Stimulated activated CD8-positive, alpha-beta memory T cell treated with anti-CD3 and anti-CD28 coated beads, Interleukin-2, amount 100 ng/mL, for 48 hours (primary cell): ENCODE data around the gene MTNR1A.
"Not testable (repeated sequence)": the region's sequence is repeated elsewhere in the genome, so short reads cannot be mapped to it uniquely, and the experiment has no call there.

Source experiments
- DNase-seq, 2 donors: peaks; one replicate each; pipeline ENCODE4 v3.0.0-alpha.2; 2020; ENCODE audit warnings: low read depth in 2 of 2

The MTNR1A gene

DNA sequence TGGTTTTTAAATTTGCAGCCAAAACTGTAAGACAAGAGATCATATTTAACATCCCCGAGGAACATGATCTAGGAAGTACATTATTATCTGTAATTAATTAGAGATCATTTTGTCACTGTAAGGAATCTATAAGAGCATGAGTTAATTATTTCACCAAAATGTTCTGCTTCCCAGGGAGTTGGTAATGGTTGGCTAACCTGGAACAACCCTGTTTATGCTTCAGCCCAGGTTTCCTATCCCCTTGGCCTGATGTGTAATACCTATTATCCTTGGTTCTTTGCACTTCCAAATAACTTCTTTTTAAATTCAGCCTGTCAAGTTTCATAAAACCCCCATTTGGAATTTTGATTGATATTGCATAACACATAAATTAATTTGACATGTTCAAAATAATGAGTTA is 6.4 kb upstream of the MTNR1A start:
- DNase-seq: no peak

GRCh38 chr4:186560647-186561046 is 5.3 kb upstream of the MTNR1A start:
- no peak for DNase-seq

DNA sequence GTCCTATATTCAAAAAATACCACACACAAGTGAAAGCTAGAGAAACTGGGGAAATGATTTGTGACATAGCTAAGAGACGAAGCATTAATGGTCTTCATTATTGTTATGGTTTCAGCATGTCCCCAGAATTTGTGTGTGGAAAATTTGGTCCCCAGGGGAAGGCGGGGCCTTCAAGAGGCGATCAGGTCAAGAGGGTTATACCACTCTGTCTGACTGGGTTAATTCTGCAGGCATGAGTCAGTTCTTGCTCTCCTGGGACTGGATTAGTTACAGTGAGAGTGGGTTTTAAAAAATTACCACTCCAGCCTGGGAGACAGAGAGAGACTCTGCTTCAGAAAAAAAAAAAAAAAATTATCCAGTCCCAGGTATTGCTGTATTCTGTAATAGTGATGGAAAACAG is 2.1 kb upstream of the MTNR1A start:
- no peak for DNase-seq

- no peak for DNase-seq
Observed at GRCh38 chr4:186557061-186557460, 1.7 kb upstream of the MTNR1A start.

GRCh38 chr4:186554539-186554913 is 841 bp downstream of the MTNR1A start:
- DNase-seq: no peak

DNA sequence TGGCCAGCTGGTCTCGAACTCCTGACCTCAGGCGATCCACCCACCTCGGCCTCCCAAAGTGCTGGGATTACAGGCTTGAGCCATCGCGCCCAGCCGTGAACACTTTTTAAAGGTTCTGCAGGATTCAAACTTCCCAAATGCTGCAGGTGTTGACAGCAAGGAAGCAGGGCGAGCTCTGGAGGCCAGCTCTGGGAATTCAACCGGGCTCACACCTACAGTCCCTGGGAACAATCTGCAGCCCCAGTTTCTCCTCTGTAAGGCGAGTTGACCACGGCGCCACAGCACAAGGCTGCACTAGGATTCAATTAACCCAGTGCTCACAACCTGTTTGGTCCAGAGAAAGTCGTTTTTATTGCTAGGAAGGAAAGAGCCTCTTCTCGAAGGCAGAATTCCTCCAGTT is 1.6 kb downstream of the MTNR1A start:
- no peak for DNase-seq

DNA sequence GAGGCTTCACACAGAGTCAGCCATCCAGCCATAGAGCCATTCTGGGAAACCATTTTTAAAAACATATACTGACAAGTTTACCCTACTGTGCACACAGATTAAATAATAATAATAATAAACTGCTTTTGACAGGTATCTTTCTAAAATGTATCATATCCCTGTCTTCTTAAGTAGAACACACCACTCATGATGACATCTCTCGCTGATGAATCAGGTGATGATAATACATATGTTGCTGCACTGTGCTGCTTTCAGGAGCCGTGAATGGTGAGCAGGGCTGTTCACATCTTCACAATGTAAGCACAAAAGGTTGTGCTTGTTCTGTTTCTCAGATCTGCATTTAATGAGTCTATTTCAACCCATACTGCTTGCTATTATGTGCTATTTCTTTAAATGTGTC is 3.5 kb downstream of the MTNR1A start:
- no peak for DNase-seq

DNA sequence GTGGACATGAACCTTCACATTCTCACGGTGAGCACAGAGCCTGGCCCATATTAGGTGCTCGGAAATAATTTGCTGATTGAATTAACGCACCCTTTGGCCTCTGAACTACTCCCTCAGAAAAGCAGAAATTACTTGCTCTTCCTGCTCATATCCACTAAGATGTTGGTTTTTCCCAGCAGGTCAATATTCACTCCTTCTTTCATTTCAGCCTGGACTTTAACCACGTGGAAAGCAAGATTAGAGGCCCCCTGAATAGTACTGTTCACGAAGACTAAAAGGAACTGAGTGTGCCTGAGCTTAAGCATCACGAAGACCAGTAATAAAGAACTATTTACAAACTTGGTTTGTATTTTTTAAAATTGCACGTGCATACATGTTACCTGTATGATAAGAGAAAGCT is 9.9 kb downstream of the MTNR1A start:
- DNase-seq: no peak

- no peak for DNase-seq
Observed at GRCh38 chr4:186543206-186543605, 12.2 kb downstream of the MTNR1A start.

DNA sequence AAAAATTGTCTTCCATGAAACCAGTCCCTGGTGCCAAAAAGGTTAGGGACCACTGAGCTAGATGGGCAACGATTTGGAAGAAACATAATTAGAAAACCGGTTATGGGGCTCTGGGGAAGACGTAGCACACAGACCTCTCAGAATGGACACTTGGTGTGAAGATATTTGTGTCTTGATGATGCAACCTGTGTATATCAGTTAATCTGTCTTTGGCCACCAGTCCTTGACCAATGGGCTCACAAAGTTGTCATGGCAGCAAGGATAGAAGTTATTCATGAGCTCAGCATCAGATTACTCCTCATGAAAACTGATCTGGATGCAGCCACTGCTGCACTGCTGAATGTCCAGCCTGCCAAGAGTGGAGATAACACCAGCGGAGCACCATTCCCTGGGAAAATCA is 13.6 kb downstream of the MTNR1A start:
- DNase-seq: no peak

GRCh38 chr4:186537843-186538521 is 17.4 kb downstream of the MTNR1A start:
- DNase-seq: no peak

DNA sequence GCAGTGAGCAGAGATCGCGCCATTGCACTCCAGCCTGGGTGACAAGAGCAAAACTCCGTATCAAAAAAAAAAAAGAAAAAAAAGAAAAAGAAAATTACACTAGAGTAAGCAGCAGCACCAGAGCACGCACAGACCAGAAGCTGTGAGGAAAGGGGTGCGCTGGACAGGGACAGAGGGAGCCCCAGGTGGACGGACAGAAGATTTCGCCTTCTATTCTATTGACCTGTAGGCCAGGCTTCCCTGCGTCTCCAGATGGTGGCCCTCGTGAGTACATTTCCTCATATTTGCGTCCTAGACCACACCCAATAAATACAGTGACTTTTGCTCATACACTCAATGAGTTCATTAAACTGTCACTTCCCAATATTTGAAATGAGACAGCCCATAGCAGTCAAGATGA is 19.1 kb downstream of the MTNR1A start:
- no peak for DNase-seq

DNA sequence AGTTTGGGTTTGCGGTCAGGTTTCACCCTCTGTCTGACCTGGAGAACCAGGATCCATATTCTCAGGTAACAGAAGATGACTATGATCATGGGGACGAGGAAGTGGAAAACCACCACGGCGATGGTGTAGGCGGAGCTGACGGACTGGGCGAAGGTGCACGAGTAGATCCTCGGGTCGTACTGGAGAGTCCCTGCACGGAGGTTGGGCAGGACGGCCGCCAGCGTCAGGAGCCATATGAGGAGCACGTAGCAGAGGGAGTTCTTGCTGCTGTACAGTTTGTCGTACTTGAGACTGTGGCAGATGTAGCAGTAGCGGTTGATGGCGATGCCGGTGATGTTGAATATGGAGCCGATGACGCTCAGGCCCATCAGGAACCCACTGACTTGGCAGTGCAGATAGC is 21.3 kb downstream of the MTNR1A start:
- DNase-seq: no peak

GRCh38 chr4:186523927-186524326 is 31.4 kb downstream of the MTNR1A start:
- not testable (repeated sequence) for DNase-seq

DNA sequence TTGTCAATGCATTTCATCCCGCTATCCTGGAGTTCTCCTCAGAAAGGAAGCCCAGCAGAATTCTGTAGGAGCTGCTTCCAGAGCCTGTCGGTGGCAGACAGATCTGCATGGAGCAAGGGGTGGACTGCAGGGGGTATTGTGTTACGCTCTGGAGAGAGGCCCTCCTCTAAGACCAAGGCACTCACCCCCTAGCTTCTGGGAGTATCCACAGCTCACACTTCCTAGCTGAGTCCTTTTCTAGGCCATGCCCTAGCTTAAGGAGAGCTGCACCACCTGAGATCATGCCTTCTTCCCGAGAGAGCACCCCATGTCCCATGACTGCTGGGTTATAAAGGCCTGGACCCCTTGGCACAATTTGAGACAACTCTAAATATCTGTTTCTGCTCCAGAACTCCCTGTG is 39.1 kb downstream of the MTNR1A start:
- DNase-seq: no peak

- no peak for DNase-seq
Observed at GRCh38 chr4:186514271-186514950, 41.0 kb downstream of the MTNR1A start.

- DNase-seq: not testable (repeated sequence)
Observed at GRCh38 chr4:186504771-186505170, 50.6 kb downstream of the MTNR1A start.

GRCh38 chr4:186502231-186502630 is 53.1 kb downstream of the MTNR1A start:
- DNase-seq: no peak

DNA sequence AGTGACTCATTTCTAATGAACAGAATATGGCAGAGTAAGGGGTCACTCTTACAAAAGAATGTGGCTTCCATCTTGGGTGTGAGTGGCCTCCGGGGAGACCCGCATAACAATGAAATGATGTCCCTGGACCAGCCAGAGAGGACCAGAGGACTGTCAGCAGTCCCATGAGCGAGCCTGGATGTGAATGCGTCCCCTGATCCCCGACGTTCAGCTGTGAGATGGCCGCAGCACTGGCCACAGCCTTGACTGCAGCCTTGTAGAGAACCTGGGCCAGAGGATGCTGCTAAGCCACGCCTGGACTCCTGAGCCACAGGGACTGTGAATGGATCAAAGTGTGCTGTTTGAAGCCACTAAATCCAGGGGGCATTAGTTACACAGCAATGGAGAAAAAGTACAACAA is 53.8 kb downstream of the MTNR1A start:
- no peak for DNase-seq

DNA sequence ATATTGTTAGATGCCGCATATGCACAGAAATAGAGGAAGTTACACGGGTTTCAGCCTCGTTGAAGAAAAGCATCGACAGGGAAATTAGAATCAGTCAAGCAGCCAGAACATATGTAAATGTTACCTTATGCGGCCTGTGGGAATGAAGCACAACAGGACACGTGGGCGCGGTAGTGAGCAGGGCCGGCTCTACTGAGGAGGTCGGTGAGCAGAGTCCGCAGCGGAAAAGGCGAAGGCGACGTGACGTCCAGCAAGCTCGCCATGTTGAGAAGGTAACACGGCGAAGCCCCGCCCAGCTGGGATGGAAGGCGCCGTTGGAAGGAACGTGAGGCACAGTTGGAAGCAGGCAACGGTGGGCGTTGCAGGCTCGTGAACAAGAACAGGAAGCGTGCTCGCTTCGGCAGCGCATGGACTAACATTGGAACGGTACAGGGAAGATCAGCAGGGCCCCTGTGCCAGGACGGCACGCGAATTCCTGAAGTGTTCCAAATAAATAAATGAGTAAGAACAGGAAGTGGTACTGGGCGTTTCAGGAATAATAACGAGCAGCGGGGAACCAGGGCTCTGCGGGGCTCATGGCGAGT is 54.6 kb downstream of the MTNR1A start:
- DNase-seq: no peak

GRCh38 chr4:186499467-186499866 is 55.9 kb downstream of the MTNR1A start:
- no peak for DNase-seq

GRCh38 chr4:186497043-186497442 is 58.3 kb downstream of the MTNR1A start:
- DNase-seq: no peak

- DNase-seq: no peak
Observed at GRCh38 chr4:186494496-186494895, 60.9 kb downstream of the MTNR1A start.
